Activated T-helper 2 cell treated with anti-CD3 and anti-CD28 coated beads, Interferon-gamma antibody, Interleukin-2, Interleukin-4, amounts not matched to agents 10 μg/mL and 5 μg/mL and 100 μg/mL, durations not matched to agents 14 hours and 24 hours and 36 hours (primary cell): ENCODE data around the gene CNNM4. TPM values are rescaled to one million over a fixed set of nuclear protein-coding genes. Genes with fewer than 3 reads are reported as not detected.

Source experiments
- DNase-seq: peaks from one replicate; pipeline ENCODE4 v3.0.0; 2021; ENCODE audit warnings: low spot score
- H3K27ac Mint-ChIP-seq: one replicate; pipeline ENCODE4 v1.8.0; 2021; ENCODE audit warnings: mixed read lengths
- H3K27me3 Mint-ChIP-seq: one replicate; pipeline ENCODE4 v1.8.0; 2021; ENCODE audit warnings: low read depth, mixed read lengths
- H3K36me3 Mint-ChIP-seq: one replicate; pipeline ENCODE4 v1.8.0; 2021; ENCODE audit warnings: low read depth, mixed read lengths
- H3K4me1 Mint-ChIP-seq: one replicate; pipeline ENCODE4 v1.8.0; 2021; ENCODE audit warnings: low read depth, mixed read lengths
- H3K4me3 Mint-ChIP-seq: one replicate; pipeline ENCODE4 v1.8.0; 2021; ENCODE audit warnings: low read depth, mild to moderate bottlenecking, moderate library complexity, mixed read lengths
- H3K9me3 Mint-ChIP-seq: one replicate; pipeline ENCODE4 v1.8.0; 2021; ENCODE audit warnings: mixed read lengths
- intact Hi-C: fragments of 100-400 bp; cut with micrococcal nuclease; formaldehyde crosslinking; loops from one replicate; pipeline ENCODE4 v1.15.1; 2023
- total RNA-seq: library from RNA; stranded (reverse); gene quantifications from 2 replicates; pipeline ENCODE4 v1.2.3, GENCODE V29; 2022

The CNNM4 gene
- total RNA-seq, 1 donor from 2014 or later = 10.1 TPM

DNA sequence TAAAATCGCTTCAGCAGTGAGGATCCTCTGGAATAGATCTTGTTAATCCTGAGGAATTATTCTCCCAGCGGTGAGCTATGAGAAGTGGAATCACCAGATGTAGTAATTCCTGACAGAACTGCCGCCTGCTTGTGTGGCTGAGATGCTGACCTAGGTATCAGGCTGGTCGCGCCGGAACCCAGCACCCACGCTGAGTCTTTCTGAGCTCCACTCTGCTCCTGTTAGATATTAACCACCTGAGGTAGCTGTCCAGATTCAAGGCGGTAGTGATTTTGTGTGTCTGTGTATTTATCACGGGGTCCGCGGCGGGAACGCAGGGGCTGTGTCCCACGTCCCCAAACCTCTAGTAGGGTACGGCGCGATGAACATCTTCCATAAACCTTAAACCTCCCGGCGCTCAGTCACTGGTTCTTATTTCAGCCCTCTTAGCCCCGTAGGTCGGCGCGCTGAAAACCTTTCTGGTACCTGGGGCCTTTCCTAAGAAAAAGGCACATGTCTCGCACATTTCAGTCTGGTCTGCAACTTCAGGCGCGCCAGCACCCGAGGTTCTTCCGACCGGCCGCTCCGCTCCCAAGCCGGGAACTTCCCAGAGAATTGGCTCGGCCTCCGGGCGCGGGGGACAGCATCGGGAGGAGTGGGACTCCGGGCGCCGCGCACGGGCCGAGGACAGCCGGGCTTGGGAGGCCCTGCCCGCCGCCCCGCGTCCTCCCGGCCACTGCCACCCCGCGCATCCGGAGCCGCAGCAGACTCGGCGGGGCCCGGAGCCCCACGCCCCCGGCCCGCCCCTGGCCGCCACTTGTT is 54.8 kb downstream of the CNNM4 start:
- DNase-seq = no peak
- peaks cover 38% of the 10 kb centered on the region for H3K36me3 Mint-ChIP-seq
- H3K9me3 Mint-ChIP-seq = no peaks in the 10 kb centered on the region
- peak overlapping the region; percentile 84 for H3K4me3 Mint-ChIP-seq
- H3K27ac Mint-ChIP-seq = peak overlapping the region; percentile 70
- intact Hi-C loops = loop anchor here (1.0 to 5.0 kb wide), 4 partner anchors 42 to 213 kb away; partner anchors contain the start of genes ANKRD39 and CNNM4
- no peaks in the 10 kb centered on the region for H3K27me3 Mint-ChIP-seq
- H3K4me1 Mint-ChIP-seq = peaks cover 34% of the 10 kb centered on the region

DNA sequence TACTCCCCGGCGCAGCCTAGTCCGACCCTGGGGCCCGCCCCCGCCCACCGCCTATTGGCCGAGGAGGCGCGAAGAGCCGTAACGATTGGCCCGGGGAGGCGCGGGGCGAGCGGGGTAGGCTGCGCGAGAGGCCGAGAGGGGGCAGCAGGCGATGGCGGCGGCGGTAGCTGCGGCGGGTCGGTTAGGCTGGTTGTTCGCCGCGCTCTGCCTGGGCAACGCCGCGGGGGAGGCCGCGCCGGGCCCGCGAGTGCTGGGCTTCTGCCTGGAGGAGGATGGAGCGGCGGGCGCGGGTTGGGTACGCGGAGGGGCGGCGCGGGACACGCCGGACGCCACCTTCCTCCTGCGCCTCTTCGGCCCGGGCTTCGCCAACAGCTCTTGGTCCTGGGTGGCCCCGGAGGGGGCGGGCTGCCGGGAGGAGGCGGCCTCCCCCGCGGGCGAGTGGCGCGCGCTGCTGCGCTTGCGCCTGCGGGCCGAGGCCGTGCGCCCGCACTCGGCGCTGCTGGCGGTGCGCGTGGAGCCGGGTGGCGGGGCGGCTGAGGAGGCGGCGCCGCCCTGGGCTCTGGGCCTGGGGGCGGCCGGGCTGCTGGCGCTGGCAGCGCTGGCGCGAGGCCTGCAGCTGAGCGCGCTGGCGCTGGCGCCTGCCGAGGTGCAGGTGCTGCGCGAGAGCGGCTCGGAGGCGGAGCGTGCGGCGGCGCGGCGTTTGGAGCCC is 55.6 kb downstream of the CNNM4 start, which contains the start of gene CNNM3:
Gene CNNM3, plus strand, starts transcription at position 142 of the 709 bp plus-strand sequence. Its CDS starts 10 bp downstream, at position 152.
- Mint-ChIP-seq H3K36me3 (peaks cover 43% of the 10 kb centered on the region), H3K27me3 (no peaks in the 10 kb centered on the region), H3K4me3 (peak within 1 kb of the TSS; percentile 84), H3K4me1 (peaks cover 41% of the 10 kb centered on the region), H3K27ac (peak within 1 kb of the TSS; percentile 70), H3K9me3 (no peaks in the 10 kb centered on the region)
- peak; percentile 95 for DNase-seq
- intact Hi-C loops = loop anchor here (1.0 to 5.0 kb wide), 4 partner anchors 41 to 214 kb away; partner anchors contain the start of genes ANKRD39 and CNNM4

DNA sequence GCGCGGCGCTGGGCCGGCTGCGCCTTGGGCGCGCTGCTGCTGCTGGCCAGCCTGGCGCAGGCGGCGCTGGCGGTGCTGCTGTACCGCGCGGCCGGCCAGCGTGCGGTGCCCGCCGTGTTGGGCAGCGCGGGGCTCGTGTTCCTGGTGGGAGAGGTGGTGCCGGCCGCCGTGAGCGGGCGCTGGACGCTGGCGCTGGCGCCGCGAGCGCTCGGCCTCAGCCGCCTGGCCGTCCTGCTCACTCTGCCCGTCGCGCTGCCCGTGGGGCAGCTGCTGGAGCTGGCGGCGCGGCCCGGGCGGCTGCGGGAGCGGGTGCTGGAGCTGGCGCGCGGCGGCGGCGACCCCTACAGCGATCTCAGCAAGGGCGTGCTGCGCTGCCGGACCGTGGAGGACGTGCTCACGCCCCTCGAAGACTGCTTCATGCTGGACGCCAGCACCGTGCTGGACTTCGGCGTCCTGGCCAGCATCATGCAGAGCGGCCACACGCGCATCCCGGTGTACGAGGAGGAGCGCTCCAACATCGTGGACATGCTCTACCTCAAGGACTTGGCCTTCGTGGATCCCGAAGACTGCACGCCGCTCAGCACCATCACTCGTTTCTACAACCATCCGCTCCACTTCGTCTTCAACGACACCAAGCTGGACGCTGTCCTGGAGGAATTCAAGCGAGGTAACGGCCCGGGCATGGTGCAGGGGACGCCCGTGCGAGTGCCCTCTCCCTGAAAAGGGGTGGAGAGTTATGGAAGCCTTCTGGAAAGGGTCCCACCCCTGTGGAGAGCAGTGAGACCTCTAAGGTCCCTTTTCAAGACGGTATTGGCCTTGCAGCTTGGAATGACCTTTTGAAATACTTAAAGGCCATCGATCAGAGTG is 56.4 kb downstream of the CNNM4 start:
- H3K9me3 Mint-ChIP-seq = no peaks in the 10 kb centered on the region
- H3K4me1 Mint-ChIP-seq = peaks cover 44% of the 10 kb centered on the region
- H3K36me3 Mint-ChIP-seq = peaks cover 46% of the 10 kb centered on the region
- DNase-seq = no peak
- peak overlapping the region; percentile 80 for H3K4me3 Mint-ChIP-seq
- intact Hi-C loops = loop anchor here (1.0 to 5.0 kb wide), 4 partner anchors 40 to 215 kb away; partner anchors contain the start of genes ANKRD39 and CNNM4
- H3K27me3 Mint-ChIP-seq = no peaks in the 10 kb centered on the region
- peak overlapping the region; percentile 6 for H3K27ac Mint-ChIP-seq

DNA sequence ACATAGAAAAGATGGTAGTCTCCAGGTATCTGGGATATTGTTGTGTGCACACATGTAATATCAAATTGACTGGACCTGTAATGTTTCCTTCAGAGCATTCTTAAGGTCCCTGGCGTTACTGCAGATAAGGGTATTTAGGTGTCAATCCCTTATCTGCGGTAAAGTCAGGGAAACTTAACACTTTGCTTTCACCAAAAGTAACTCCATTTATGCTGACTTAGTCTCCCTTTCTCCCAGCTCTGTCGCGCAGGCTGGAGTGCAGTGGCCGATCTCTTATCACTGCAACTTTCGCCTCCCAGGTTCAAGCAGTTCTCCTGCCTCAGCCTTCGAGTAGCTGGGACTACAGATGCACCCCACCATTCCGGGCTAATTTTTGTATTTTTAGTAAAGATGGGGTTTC is 57.2 kb downstream of the CNNM4 start:
- Mint-ChIP-seq H3K9me3 (no peaks in the 10 kb centered on the region), H3K4me1 (peaks cover 45% of the 10 kb centered on the region), H3K36me3 (peaks cover 45% of the 10 kb centered on the region), H3K27me3 (no peaks in the 10 kb centered on the region), H3K4me3 (peak overlapping the region; percentile 80), H3K27ac (no peak overlapping the region)
- intact Hi-C loops = loop anchor here (5.0 kb wide), 3 partner anchors 39 to 216 kb away; partner anchors contain the start of gene ANKRD39
- no peak for DNase-seq

DNA sequence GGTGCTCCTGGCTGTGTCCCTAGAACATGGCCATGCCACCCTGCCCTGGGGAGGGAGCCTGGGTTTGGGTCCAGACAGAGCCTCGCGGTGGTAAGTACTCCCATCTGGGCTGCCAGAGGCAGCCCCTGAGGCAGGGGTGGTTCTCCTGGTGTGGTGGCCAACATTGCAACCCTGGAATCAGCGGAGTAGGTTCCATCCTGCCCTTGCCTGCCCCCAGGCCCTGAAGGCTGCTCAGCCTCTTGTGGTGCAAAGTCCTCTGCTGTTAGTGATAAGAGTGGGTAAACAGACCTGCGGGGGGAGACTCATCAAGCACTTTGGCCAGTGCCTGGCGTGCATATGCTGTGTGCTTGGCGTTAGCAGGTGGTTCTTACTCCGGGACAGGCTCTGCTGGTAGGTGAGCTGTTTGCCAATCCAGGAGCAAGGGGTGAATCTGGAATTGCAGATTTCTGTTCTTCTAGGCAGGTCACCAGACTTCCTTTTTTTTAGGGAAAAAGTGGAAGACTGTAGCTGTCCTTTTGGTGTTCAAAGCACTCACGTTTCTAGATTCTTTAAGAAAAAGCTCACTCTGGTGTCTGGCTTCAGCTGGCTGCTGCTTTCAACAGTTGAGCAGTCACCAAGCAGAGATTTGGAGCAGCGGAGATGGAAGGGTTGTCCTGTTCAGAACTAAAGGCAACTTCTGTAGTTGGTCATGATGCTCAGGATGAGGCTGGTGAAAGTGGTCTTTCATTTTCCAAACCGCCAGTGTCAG is 58.6 kb downstream of the CNNM4 start:
- Mint-ChIP-seq H3K4me3 (peak overlapping the region; percentile 10), H3K36me3 (peaks cover 49% of the 10 kb centered on the region), H3K4me1 (peaks cover 45% of the 10 kb centered on the region), H3K9me3 (no peaks in the 10 kb centered on the region), H3K27ac (no peak overlapping the region), H3K27me3 (no peaks in the 10 kb centered on the region)
- DNase-seq = no peak
- intact Hi-C loops = loop anchor here (5.0 kb wide), 3 partner anchors 38 to 217 kb away; partner anchors contain the start of gene ANKRD39

DNA sequence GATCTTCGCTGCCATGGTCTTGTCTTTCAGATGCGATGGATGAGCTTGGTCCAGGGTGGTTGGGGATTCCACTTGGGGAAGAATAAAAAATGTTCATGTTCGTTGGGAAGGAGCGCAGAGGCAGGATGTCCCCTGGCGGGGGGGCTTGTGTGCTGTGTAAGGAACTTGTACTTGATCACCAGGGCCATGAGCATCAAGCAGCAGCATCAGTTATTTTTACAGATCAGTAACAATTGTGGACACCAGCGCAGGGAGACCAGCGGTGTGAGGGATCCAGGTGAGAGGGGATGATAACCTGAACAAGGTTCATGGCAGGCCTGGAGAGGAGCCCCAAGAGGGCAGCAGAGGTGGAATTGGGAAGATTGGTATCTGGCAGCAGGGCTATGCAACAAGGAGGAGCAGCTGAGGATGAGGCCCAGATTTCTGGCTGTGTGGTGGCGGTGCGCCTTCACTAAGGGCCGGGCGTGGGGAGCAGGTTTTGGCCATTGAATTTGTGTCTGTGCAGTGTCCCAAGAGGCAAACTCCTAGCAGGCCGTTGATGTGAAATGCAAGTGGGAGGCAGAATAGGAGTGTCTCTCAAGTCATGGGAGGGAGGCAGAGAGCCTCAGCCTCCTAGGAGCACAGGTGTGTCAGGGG is 59.3 kb downstream of the CNNM4 start:
- no peaks in the 10 kb centered on the region for H3K9me3 Mint-ChIP-seq

DNA sequence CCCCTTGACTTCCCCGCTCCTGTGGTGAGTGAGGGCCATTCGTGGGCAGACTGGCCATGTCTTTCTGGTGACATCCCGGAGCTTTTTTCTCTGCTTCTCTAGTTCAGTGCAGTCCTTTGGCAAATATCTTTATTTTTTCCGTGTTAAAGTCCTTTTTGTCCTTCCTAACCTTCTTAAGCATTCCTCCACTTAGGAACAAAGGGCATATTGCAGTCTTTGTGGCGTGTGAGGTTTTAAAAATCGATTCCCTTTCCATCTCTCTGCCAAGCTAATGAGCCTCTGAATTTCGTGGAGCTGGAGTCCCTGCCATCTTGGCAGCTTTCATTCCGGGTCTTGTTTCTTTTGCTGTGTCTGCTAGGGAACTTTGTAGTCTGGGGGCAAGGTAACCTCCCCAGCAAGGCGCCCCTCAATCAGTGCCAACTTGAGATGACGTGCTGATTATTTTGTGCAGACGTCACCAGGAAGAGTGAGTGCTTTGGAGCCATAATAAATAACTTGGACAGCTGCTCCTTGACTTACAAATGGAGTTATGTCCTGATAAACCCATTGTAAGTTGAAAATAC is 60.5 kb downstream of the CNNM4 start:
- Mint-ChIP-seq H3K27ac (peak overlapping the region; percentile 19), H3K36me3 (peaks cover 55% of the 10 kb centered on the region), H3K4me1 (peaks cover 38% of the 10 kb centered on the region), H3K4me3 (no peak overlapping the region), H3K9me3 (no peaks in the 10 kb centered on the region), H3K27me3 (no peaks in the 10 kb centered on the region)
- intact Hi-C loops = no loop called here
- DNase-seq = no peak

More for the DNA sequence above, 59.3 kb downstream of the CNNM4 start:
- Mint-ChIP-seq H3K27me3 (no peaks in the 10 kb centered on the region), H3K4me1 (peaks cover 44% of the 10 kb centered on the region), H3K36me3 (peaks cover 49% of the 10 kb centered on the region), H3K27ac (no peak overlapping the region), H3K4me3 (peak overlapping the region; percentile 0)
- intact Hi-C loops = loop anchor here (5.0 kb wide), 3 partner anchors 37 to 218 kb away; partner anchors contain the start of gene ANKRD39
- DNase-seq = no peak

DNA sequence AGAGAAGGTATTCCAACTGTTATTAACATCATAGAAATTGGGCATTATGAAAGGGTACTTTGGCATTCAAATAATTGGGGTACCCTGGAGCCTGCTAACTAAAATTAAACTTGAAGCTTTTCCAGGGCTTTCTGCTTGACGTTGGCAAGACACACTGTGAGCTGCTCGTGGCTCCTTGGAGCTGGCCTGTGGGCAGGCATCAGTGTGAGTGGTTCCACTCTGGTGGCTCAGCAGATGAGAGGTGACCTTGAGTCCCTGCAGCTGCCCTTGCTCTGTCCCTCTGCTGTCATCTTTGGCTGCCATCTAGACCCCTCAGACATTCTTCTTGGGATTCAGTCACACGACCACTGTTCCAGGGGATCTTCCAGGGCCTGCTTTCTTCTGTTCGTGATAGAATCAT is 62.1 kb downstream of the CNNM4 start:
- DNase-seq = no peak
- peaks cover 35% of the 10 kb centered on the region for H3K4me1 Mint-ChIP-seq
- no peaks in the 10 kb centered on the region for H3K9me3 Mint-ChIP-seq
- intact Hi-C loops = no loop called here
- no peak overlapping the region for H3K27ac Mint-ChIP-seq
- no peak overlapping the region for H3K4me3 Mint-ChIP-seq
- peaks cover 57% of the 10 kb centered on the region for H3K36me3 Mint-ChIP-seq
- no peaks in the 10 kb centered on the region for H3K27me3 Mint-ChIP-seq

DNA sequence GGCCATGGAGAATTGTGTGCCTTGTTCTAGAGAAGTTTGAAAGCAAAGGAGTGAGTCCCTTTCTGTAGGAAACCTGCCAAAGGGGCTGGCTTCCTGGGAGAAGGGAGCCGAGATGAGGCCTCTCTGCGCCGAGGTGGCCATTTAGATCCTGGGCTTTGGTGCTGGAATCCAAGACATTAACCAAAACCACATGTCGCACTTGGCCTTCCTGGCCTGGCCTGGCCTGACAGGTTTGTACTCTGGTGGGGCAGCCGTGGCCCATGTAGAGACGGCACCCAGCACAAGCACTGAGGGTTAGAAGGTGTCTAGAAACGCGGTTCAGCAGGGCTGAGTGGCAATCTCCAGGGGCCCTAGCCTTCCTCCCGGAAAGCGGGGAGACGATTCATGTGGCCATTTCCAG is 62.5 kb downstream of the CNNM4 start:
- DNase-seq = no peak
- Mint-ChIP-seq H3K36me3 (peaks cover 57% of the 10 kb centered on the region), H3K4me1 (peaks cover 31% of the 10 kb centered on the region), H3K27me3 (no peaks in the 10 kb centered on the region), H3K27ac (no peak overlapping the region), H3K9me3 (no peaks in the 10 kb centered on the region), H3K4me3 (no peak overlapping the region)
- intact Hi-C loops = no loop called here

DNA sequence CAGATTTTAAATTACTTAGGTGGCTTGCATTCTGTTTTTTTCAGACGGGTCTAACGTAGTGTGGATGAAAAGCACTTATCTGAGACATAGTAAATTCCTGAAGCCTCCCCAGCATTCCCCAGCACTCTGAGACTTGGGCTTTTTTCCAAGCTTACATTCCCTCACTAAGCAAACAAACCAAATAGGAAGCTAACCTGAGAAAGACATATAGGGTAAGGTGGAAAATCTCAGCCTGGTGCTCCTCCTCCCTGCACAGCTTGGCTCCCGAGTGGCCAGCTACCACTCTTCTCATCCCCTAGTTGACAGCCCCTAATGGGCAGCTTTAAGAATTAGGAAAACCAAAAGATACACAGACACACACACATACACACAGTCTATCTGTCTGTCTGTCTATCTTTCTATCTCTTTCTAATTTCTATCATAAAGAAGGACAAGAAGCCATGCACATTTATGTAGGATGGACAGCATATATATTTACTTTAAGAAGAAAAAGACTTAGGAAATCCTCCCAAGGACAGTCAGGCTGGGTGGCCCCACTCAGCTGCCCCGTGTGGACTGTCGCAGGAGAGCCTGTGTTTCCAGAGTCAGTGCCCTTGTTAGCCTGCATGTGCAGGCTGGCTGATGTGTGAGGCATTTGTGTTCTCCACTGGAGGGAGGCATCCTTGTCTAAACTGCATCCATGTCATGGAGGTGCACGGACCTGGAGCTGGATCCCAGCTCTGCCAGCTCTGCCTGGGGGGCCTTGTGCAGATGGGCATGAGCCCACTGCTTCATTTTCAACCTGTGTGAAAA is 63.6 kb downstream of the CNNM4 start:
- no peak for DNase-seq
- H3K27me3 Mint-ChIP-seq = no peaks in the 10 kb centered on the region
- no peak overlapping the region for H3K4me3 Mint-ChIP-seq
- peaks cover 55% of the 10 kb centered on the region for H3K36me3 Mint-ChIP-seq
- H3K27ac Mint-ChIP-seq = no peak overlapping the region
- H3K9me3 Mint-ChIP-seq = no peaks in the 10 kb centered on the region
- intact Hi-C loops = no loop called here
- H3K4me1 Mint-ChIP-seq = peaks cover 24% of the 10 kb centered on the region
